K562 (cell line): ENCODE results near the gene IDH1. TPM values are rescaled to one million over a fixed set of nuclear protein-coding genes. Genes with fewer than 3 reads are reported as not detected.

Experiments
- BACH1 ChIP-seq: fragments of 200-800 bp; sonication (Bioruptor generic); IDR thresholded peaks from 2 replicates; pipeline ENCODE4 v1.6.1; 2016; ENCODE audit warnings: missing genetic modification characterization, missing compliant biosample characterization
- C11orf30 ChIP-seq: fragments of 450-650 bp; IDR thresholded peaks from 2 replicates; pipeline ENCODE4 v1.6.1; 2016; ENCODE audit warnings: low read depth, mild to moderate bottlenecking
- CHCHD3 ChIP-seq: fragments of 250-450 bp; sonication (Bioruptor Pico); IDR thresholded peaks from 2 replicates; pipeline ENCODE4 v2.1.2; 2022; ENCODE audit warnings: mild to moderate bottlenecking
- CREB5 ChIP-seq: fragments of 250-450 bp; sonication (Bioruptor Pico); IDR thresholded peaks from 2 replicates; pipeline ENCODE4 v1.5.0; 2020; ENCODE audit warnings: mild to moderate bottlenecking
- CTBP1 ChIP-seq: fragments of 450-650 bp; IDR thresholded peaks from 2 replicates; pipeline ENCODE4 v1.6.1; 2016; ENCODE audit warnings: borderline replicate concordance
- E2F1 ChIP-seq: sonication (generic); formaldehyde crosslinking; IDR thresholded peaks from 2 replicates; pipeline ENCODE4 v1.8.1; 2023; ENCODE audit warnings: mild to moderate bottlenecking, missing genetic modification reagents, moderate library complexity
- GATAD2A ChIP-seq: fragments of 450-650 bp; IDR thresholded peaks from 2 replicates; pipeline ENCODE4 v1.6.1; 2017
- HNRNPK ChIP-seq: fragments of 200-400 bp; formaldehyde crosslinking; IDR thresholded peaks from one replicate; pipeline ENCODE4 v1.6.1; 2018; ENCODE audit warnings: mild to moderate bottlenecking, low read depth, low read length; ENCODE audit not compliant: poor library complexity, severe bottlenecking
- L3MBTL2 ChIP-seq: fragments of 450-650 bp; IDR thresholded peaks from 2 replicates; pipeline ENCODE4 v1.6.1; 2016; ENCODE audit warnings: mild to moderate bottlenecking, moderate library complexity
- MAFK ChIP-seq: IDR thresholded peaks from 2 replicates; pipeline ENCODE4 v1.6.1; 2011; ENCODE audit warnings: low read length, improper control_type of control experiment
- NFE2 ChIP-seq: IDR thresholded peaks from 2 replicates; pipeline ENCODE4 v1.6.1; 2014; ENCODE audit warnings: antibody characterized with exemption, low read depth
- NR4A1 ChIP-seq, 2 experiments: fragments of 250-450 bp in 1 of 2; fragments of 450-650 bp in 1 of 2; sonication (Bioruptor Pico) in 1 of 2; IDR thresholded peaks; 2 replicates each; pipeline versions ENCODE4 v1.4.0 to v1.6.1; 2016 to 2020; ENCODE audit warnings: mild to moderate bottlenecking in 2 of 2, missing compliant biosample characterization in 1 of 2, missing genetic modification characterization in 1 of 2, moderate library complexity in 1 of 2
- PATZ1 ChIP-seq: fragments of 250-450 bp; sonication (Bioruptor Pico); IDR thresholded peaks from 2 replicates; pipeline ENCODE4 v1.5.0; 2020; ENCODE audit warnings: mild to moderate bottlenecking, borderline replicate concordance
- RBM17 ChIP-seq: fragments of 200-400 bp; formaldehyde crosslinking; IDR thresholded peaks from 2 replicates; pipeline ENCODE4 v1.6.1; 2017; ENCODE audit warnings: low read depth, mild to moderate bottlenecking, low read length, borderline replicate concordance
- RCOR1 ChIP-seq, 2 experiments: IDR thresholded peaks; 2 replicates each; pipeline ENCODE4 v1.6.1; 2012; ENCODE audit warnings: low read depth in 2 of 2, low read length in 2 of 2, borderline replicate concordance in 1 of 2, improper control_type of control experiment in 1 of 2
- RFX1 ChIP-seq: fragments of 450-650 bp; IDR thresholded peaks from 2 replicates; pipeline ENCODE4 v1.6.1; 2016; ENCODE audit warnings: mild to moderate bottlenecking, moderate library complexity
- SAFB ChIP-seq: fragments of 200-400 bp; formaldehyde crosslinking; IDR thresholded peaks from 2 replicates; pipeline ENCODE4 v1.6.1; 2017; ENCODE audit warnings: low read depth, low read length, borderline replicate concordance
- SMAD3 ChIP-seq: fragments of 450-650 bp; formaldehyde crosslinking; conservative IDR thresholded peaks from 2 replicates; pipeline ENCODE4 v1.4.0; 2020; ENCODE audit warnings: mild to moderate bottlenecking
- SMARCA5 ChIP-seq: fragments of 450-650 bp; IDR thresholded peaks from 2 replicates; pipeline ENCODE4 v1.6.1; 2016
- SP1 ChIP-seq: sonication (generic); formaldehyde crosslinking; IDR thresholded peaks from 2 replicates; pipeline ENCODE4 v1.8.1; 2022; ENCODE audit warnings: mild to moderate bottlenecking, missing genetic modification reagents
- TFAM ChIP-seq: fragments of 250-450 bp; sonication (Bioruptor Pico); conservative IDR thresholded peaks from 2 replicates; pipeline ENCODE4 v1.5.0; 2021; ENCODE audit warnings: mild to moderate bottlenecking, moderate library complexity
- ZNF197 ChIP-seq: fragments of 200-800 bp; sonication (Bioruptor generic); IDR thresholded peaks from 2 replicates; pipeline ENCODE4 v1.6.1; 2016; ENCODE audit warnings: low read depth, missing genetic modification characterization, missing compliant biosample characterization
- ZNF316 ChIP-seq: fragments of 450-650 bp; IDR thresholded peaks from 2 replicates; pipeline ENCODE4 v1.6.1; 2016
- ZNF347 ChIP-seq: fragments of 450-650 bp; formaldehyde crosslinking; IDR thresholded peaks from 2 replicates; pipeline ENCODE4 v1.4.0; 2020; ENCODE audit warnings: low read depth, mild to moderate bottlenecking, moderate library complexity
- ZNF384 ChIP-seq: IDR thresholded peaks from 2 replicates; pipeline ENCODE4 v1.6.1; 2012; ENCODE audit warnings: low read depth, low read length, improper control_type of control experiment
- ZNF444 ChIP-seq: fragments of 250-450 bp; sonication (Bioruptor Pico); IDR thresholded peaks from 2 replicates; pipeline ENCODE4 v1.4.0; 2020; ENCODE audit warnings: mild to moderate bottlenecking, moderate library complexity
- ZNF699 ChIP-seq: fragments of 250-450 bp; sonication (Bioruptor Pico); IDR thresholded peaks from 2 replicates; pipeline ENCODE4 v1.8.0; 2021; ENCODE audit warnings: mild to moderate bottlenecking, moderate library complexity; ENCODE audit not compliant: insufficient replicate concordance
- ZNF707 ChIP-seq: fragments of 250-450 bp; sonication (Bioruptor Pico); conservative IDR thresholded peaks from 2 replicates; pipeline ENCODE4 v1.8.0; 2022; ENCODE audit warnings: inconsistent platforms, mild to moderate bottlenecking, moderate library complexity
- ZNF717 ChIP-seq: fragments of 250-450 bp; sonication (Bioruptor Pico); IDR thresholded peaks from 2 replicates; pipeline ENCODE4 v1.5.0; 2021
- polyA plus RNA-seq, 8 experiments: library from polyadenylated mRNA; depleted of rRNA in 4 of 8; stranded (reverse) in 5 of 8; unstranded in 3 of 8; fragments of >200 nt; fragmentation: Nextera tagmentation in 2 of 8; fragmentation: Illumina TruSeq in 1 of 8; extraction: Ambion mirVana in 2 of 8; extraction: Trizol in 1 of 8; gene quantifications; 2 replicates each; pipeline versions ENCODE4 v1.2.1 to v1.2.3, GENCODE V29; 2011 to 2014; ENCODE audit warnings: inconsistent platforms in 1 of 8, missing spikeins in 1 of 8
- total RNA-seq, 7 experiments: library from RNA; depleted of rRNA in 6 of 7; stranded (reverse); fragments of >200 nt in 6 of 7; fragmentation: Illumina TruSeq in 2 of 7; extraction: Trizol in 2 of 7; gene quantifications; 2 replicates each; pipeline versions ENCODE4 v1.2.1 to v1.2.3, GENCODE V29; 2011 to 2021; ENCODE audit warnings: low replicate concordance in 1 of 7

The IDH1 gene
- total and polyA plus RNA-seq, 9 of the 15 experiments (the other 6 are each of a cell fraction or from before 2014, with no cell fraction given), result 61.9 to 194 (median 101) TPM

GRCh38 chr2:208295834-208296233 lies 41.0 kb upstream of the IDH1 start (continued):
- no peak for TF ChIP-seq BACH1 (tag)
- TF ChIP-seq C11orf30, result peak; percentile 81
- TF ChIP-seq SMARCA5, result no peak
- TF ChIP-seq ZNF699 (CRISPR knock-in tag), result no peak
- no peak for TF ChIP-seq ZNF444 (CRISPR knock-in tag)
- no peak for TF ChIP-seq ZNF717 (CRISPR knock-in tag)
- no peak for TF ChIP-seq ZNF197 (CRISPR knock-in tag)
- no peak for TF ChIP-seq NR4A1 (CRISPR knock-in tag; IDR thresholded peaks at IDR 0.05)
- TF ChIP-seq NR4A1 (tag; IDR thresholded peaks at IDR 0.05), result no peak
- no peak for TF ChIP-seq HNRNPK
- no peak for TF ChIP-seq L3MBTL2
- TF ChIP-seq SMAD3 (CRISPR knock-in tag), result no peak
- no peak for TF ChIP-seq RBM17
- TF ChIP-seq RFX1, result no peak
- TF ChIP-seq SAFB, result no peak
- no peak for TF ChIP-seq ZNF707 (CRISPR knock-in tag)
- TF ChIP-seq CHCHD3 (CRISPR knock-in tag), result no peak
- no peak for TF ChIP-seq TFAM (CRISPR knock-in tag)
- peak; percentile 92 for TF ChIP-seq ZNF316
- no peak for TF ChIP-seq GATAD2A
- no peak for TF ChIP-seq E2F1 (CRISPR knock-in tag)
- peak; percentile 70 for TF ChIP-seq ZNF384
- no peak for TF ChIP-seq CTBP1
- TF ChIP-seq ZNF347 (CRISPR knock-in tag), result no peak
- no peak for TF ChIP-seq SP1 (CRISPR knock-in tag)
- TF ChIP-seq NFE2, result peak; percentile 85
- TF ChIP-seq RCOR1 (IDR thresholded peaks at IDR 0.05; ENCODE audit: borderline replicate concordance in 1 of 2, low read depth in 2 of 2, low read length in 2 of 2), result no peak
- no peak for TF ChIP-seq CREB5 (CRISPR knock-in tag)
- TF ChIP-seq PATZ1 (CRISPR knock-in tag), result no peak
- TF ChIP-seq MAFK, result peak; percentile 35; the same call in 1 of the 2 replicates
